NCI-H1092 treated with DMSO at 0.1 percent for 48 hours (cell line): ENCODE data around the gene PIWIL1.

Experiments used
- DNase-seq: peaks from one replicate; lab custom pipeline; 2025; lab: John Stamatoyannopoulos, UW

The PIWIL1 gene

DNA sequence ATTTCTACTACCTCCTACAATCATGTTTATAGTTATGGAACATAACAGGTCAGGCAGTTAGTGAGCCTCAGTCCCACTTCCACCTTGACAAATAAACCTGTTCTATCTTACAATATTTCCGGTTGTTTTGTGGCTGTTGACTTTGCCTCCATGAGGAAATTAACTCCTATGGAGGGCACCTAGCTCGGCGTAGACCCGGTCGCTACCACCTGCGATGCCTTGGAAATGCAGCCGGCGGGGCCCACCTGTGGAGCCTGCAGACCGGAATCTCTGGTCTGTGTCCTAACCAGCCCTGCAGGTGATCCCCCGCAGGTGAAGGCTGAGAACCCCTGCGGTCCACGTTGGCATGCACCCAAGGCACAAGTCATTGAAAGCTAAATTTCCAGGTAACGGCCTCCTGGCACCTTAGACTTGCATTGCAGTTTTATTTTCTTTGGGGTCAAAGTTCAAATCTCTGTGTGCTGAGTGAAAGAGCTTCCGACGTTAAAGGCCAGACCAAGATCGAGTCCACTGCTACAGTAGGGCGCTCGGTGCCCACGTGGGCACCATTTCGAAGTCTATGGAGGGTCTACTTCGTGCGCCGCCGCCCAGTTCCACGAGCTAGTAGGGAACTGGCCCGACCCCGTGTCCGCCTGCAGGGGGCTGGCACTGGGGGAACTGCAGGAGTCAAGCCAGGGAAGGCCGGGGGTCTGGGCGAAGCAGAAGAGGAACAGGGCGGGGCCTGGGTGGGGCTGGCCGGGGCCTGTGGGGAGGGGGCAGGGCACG lies 782 bp upstream of the PIWIL1 start:
- no peak for DNase-seq

DNA sequence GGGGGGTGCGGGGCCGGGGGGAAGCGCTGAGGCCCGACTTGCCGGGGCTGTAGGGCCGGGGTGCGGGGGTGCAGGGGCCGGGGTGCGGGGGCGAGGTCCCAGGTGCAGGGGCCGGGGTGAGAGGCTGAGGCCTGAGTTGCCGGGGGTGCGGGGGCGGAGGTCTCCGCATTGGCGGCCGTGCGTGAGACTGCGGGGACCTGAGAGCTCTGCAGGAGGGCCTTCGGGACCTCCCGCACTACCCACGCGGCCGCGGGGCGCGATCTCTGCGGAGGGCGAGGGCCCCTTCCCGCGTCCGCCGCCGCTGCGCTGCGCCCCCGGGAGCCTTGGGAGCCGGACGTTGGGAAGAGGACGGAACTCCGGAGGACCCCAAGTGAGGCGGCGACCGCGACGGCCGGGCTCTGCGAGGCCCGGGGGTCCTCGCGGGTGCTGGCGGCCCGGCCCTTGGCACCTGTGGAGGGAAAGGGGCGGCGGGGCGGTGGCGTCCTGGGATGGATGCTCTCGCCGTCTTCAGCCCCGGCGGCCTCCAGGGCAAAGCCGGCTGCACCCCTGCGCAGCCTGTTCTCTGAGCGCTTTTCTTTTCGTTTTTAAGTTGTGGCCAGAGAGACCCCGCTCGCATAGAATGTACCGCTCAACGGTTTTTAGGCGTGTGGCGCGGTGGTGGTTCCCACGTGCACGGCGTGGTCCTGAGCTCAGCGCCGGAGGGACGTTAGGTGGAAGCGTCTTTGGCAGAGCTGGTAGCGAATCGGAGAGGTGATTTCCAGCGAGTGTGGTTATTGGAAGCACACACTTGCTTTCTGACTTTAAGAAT lies 1.3 kb downstream of the PIWIL1 start:
- no peak for DNase-seq

DNA sequence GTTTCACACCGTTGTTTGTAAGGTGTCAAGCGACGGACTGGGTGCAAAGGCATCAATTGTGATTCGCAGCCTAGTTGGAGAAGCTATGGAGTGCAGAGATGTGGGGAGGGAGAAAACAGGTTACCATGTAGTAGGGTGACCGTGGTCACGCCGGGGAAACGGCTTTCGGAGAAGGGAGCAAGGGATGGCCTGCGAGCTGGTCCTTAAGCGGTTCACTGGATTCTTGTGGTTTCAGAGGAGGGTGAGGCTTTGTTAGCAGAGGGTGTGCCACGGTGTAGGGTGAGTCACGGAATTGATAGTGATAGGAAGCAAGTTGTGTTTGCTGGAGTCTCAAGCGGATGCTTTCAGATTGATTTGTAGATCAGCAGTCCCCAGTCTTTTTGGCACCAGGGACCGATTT lies 2.3 kb downstream of the PIWIL1 start:
- no peak for DNase-seq

DNA sequence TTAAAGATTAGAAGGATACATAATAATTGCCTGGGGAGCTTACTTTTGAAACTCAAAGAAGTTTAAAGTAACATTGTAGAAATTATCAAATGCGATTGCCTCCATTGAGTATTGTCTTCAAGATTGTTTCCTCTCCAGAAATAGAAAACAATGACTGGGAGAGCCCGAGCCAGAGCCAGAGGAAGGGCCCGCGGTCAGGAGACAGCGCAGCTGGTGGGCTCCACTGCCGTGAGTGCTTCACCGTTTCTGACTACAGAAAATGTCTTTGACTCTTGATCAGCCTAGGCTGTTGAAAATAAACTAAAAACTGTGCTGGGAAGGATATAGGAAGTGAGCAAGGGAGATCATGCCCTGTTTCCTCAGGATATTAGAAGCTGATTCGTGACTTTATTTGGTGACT lies 4.8 kb downstream of the PIWIL1 start:
- DNase-seq, result no peak

DNA sequence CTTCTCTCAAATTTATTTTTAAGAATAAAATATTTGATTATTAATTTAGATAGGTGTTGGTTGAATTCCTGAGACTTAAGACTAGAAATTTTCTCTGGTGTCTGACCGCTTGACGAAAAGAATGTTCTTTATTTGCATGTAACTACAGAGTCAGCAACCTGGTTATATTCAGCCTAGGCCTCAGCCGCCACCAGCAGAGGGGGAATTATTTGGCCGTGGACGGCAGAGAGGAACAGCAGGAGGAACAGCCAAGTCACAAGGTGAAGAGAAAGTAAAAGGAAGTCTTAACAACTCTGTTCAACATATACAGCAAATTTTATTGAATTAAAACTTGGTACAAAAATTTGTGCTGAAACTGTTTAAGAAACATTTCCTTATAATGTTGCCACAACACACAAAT lies 5.2 kb downstream of the PIWIL1 start:
- DNase-seq, result no peak

DNA sequence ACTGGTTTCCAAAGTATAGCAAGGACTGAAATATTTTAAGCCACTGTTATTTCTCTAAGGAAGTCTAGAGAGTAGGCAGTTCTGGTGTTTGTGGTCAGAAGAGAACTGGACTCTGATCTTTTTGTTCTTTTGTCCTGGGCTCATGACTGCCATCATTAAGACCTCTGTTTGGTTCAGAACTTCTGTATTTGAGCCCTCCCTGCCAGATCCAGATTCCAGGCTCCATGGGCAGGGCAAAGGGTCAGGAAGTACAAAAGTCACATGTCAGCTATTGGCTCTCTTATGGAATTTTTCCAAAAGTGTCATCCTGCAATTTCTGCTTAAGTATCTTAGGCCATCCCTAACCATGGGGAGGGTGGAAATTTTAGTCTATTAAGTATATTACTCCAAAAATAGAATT lies 6.8 kb downstream of the PIWIL1 start:
- no peak for DNase-seq

DNA sequence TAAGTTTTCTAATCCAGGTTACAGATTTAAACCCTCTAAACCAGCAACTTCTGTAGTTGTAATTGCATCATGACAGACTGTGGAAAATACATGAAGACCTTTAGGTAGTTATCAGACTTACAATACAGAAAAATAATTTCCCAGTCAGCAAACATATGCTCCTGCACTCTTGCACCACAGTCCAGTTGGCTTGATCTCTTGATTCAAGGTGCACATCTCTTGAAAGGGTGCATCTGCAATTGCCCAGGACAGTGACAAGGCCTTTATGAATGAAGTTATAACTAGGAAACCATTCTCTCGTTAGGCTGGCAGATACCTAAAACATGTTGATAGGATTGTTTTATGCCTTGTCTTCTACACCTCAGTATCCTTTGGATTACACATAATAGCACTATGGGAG lies 7.6 kb downstream of the PIWIL1 start:
- no peak for DNase-seq

DNA sequence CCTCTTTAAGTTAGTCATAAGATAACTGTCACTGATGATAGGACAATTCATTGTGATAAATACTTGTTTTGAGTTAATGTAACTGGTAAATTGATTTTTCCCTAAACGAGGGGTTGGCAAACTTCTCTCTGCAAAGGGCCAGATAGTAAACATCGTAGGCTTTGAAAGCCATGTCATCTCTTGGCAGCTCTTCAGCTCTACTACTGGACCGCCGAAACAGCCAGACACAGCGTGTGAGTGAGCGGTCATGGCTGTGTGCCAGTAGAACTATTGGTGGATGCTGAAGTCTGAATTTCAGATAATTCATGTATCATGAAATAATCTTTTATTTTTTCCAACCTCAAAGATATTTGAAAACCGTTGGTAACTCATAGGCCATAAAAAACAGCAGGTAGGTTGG lies 9.9 kb downstream of the PIWIL1 start:
- peak; percentile 57 for DNase-seq

DNA sequence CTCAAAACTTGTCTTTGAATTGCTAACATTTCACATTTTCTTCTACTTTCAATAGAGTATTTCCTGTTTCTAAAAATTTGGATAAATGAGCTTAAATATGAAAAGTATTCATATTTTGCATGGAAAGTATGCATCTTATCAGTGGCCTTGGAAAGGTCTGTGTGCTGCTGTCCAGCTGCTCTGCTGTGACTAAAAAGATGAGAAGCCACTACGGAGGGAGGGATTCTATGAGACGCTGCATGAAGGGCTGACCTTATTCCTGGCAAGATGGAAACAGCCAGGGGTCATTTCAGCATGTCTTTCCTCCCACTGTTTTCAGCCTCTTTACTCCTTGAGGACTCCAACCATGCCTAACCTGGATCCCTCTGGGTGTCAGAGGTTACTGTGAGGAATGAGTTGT lies 13.0 kb downstream of the PIWIL1 start:
- no peak for DNase-seq

DNA sequence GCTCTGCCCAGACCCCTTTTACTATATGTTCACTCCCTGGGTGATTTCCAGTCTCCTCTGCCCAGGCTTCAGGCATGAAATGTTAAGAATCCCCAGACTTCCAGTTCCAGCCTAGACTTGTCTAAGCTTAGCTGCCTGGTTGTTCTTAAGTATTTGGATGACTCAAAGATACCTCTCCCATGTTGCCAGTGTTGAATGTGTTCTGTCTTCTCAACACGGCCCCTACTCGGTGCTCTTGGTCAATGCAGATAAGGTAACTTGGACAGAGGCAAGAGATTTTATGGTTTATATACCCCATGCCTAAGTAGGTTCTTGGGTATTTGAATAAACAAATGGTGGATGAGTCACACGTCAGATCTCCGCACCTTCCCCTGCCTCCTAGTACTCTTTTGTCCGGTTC lies 13.6 kb downstream of the PIWIL1 start:
- no peak for DNase-seq

DNA sequence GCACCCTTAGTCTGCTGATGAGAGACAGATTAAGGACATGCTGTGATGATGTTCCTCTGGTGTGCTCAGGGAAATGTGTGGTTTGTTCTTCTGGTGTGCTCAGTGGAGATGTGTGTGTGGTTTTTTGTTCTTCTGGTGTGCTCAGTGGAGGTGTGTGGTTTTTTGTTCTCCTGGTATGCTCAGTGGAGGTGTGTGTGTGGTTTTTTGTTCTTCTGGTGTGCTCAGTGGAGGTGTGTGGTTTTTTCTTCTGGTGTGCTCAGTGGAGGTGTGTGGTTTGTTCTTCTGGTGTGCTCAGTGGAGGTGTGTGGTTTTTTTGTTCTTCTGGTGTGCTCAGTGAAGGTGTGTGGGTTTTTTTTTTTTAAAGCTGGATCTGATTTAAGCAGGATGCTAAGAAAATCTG lies 15.4 kb downstream of the PIWIL1 start:
- no peak for DNase-seq

DNA sequence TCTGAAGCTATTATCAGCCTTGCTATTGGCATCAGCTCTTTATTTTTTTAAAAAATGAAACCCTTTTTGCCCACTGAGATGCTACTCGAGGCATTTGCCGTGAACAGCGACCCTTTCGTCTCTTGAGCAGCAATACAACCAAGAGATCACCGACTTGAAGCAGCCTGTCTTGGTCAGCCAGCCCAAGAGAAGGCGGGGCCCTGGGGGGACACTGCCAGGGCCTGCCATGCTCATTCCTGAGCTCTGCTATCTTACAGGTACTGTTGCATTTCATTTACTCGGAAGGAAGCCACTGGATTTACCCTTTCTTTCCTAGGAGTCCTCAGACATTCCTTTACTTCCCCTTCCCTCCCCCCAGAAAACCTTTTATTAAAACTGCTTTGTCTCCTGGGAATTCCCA lies 16.7 kb downstream of the PIWIL1 start:
- DNase-seq, result no peak

DNA sequence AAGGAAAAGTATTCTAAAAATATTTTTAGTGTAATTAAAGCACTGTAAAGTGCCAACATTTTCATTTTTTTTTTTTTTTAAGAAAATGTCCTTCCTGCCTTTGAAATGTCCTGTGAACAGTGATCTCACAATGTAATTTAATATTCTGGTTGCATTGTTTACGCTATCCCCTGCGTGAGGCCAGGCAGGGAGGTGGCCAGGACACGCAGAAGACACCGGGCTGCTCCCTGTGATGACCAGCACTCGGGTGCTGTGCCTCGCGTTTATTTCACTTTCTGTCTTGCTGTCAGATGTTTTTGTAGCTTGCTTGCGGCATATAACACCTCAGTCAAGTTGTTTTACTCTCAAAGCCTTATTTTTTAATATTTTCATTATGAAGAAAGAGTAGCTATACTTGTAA lies 18.5 kb downstream of the PIWIL1 start:
- no peak for DNase-seq

DNA sequence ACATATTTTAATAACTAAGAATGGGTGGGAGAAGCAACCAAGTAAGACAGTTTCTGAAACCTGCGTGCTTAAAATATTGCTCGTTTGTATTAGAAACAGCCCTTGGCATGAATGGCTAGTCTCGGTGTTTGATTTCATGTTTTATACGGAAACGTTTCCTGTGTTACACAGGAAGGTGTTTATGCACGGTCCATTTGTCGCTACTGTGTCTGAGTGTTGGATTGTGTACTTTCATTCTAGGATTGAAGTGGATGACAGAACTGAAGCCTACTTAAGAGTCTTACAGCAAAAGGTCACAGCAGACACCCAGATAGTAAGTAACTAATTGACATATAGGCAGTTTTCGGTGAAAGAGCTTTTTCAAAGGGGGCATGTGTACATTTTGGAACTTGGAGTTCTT lies 19.6 kb downstream of the PIWIL1 start:
- DNase-seq, result peak; percentile 36

DNA sequence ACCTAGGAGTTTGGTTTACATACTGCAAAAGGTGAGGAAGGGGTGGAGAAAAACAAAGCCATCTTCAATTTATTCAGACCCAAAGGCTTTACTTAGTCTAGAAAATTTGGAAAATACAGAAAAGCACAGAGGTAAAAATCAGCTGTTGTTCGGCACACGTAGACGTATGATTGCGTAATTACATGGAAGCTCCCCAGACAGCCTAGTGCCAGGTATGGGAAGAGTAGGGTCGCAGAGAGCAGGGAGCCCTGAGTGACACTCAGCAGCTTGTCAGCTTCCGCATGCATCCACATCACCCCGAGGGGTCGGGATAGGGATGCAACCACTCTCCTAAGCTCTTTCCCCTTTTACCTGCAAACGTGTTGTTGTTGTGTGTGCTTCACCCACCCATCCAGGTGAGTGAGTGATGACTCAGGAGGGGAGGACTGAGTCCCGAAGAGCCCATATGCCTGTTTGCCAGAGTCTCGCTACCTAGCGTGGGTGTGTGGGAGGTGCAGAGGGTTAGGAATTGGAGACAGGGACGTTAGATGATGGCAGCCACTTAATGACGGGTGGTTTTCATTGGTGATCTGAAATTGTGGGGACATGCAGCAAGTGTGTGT lies 20.1 kb downstream of the PIWIL1 start:
- DNase-seq, result no peak

DNA sequence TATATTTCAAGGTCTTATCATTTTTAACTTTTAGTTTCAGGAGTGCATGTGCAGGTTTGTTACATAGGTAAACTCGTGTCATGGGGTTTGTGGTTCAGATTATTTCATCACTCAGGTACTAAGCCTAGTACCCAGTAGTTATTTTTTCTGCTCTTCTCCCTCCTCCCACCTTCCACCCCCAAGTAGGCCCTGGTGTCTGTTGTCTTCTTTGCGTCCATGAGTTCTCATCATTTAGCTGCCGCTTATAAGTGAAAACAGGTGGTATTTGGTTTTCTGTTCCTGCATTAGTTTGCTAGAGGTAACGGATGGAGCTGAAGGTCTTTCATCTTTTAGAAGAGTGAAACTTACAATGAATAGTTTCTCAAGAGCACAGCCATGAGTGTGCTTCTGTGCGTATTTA lies 24.4 kb downstream of the PIWIL1 start:
- DNase-seq, result no peak

DNA sequence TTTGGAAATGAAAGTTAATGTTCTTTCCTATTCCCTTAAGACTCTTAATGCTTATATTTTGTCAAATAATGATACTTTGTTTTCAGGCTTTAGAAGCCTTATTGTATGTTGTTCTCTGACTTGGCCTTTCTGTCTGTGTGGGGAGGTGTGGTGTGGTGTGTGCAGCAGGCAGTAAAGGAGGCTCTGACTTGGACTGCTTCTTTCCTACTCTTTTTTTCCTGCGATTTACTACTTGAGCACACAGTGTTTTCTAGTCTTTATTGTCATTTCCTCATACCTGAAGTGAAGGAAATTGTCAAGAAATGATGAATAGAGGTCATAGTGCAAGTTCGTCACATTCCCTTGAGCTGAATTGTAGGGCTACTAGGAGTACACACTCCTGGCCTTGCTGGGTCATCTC lies 26.9 kb downstream of the PIWIL1 start:
- no peak for DNase-seq

DNA sequence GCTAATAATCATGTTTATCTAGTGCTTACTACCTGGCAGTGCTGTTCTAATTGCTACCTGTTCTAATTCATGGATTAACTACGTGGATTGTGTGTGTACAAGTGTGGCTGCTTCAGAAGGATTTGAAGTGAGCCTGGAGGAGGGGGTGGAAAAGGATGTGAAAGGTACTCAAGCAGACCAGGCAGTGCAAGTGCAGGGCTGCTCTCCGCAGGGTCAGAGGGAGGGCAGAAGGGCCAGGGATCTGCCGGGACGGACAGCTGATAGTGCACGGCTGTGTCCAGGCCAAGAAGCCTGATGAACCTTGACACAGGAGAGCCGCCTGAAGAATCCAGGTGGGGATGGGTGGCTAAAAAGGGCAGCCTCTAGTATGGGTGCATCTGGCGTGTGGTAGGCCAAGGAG lies 28.5 kb downstream of the PIWIL1 start:
- no peak for DNase-seq

DNA sequence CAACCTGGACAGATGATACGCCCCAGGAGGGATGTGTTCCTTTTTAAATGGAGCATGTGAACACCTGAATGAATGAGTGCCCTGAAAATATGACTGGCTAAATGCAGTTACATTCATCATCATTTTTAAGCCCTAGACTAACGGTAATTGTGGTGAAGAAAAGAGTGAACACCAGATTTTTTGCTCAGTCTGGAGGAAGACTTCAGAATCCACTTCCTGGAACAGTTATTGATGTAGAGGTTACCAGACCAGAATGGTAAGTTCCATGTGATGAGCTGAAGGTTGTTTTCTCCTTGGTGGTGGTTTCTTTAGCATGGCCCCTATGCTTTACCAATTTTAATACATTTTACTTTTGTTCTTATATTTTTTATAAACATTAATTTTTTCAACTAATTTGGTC lies 29.3 kb downstream of the PIWIL1 start:
- DNase-seq, result no peak

DNA sequence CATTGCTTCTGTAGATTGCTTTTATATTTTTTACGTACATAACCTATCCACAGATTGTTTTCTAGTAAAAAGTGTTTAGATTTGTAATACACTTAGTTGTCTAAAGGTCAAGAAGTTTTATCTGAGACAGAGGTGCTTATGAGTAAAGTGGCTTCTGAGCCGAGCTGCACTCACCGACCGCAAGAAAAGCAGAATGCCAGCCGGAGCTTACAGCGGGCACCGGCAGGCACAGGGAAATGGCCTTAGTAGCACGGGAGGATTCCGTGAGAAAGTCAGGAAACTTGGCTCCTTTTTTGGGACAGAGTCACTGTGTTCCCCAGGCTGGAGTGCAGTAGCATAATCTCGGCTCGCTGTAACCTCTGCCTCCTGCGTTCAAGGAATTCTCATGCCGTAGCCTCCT lies 29.8 kb downstream of the PIWIL1 start:
- DNase-seq, result no peak

DNA sequence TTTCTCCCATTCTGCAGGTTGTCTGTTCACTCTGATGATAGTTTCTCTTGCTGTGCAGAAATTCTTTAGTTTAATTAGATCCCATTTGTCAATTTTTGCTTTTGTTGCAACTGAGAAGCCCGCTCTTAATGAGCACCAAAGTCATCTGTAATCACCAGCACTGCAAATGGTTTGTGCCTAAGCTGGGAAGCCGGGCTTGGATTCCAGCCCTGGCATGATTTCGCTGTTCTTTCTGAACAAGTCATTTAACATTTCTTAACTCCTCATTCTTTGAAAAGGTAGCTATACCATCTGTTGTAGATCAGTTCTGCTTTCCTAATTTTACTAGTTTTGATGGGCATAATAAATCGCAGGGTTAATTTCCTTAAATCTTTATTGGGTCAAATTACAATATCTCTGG lies 32.1 kb downstream of the PIWIL1 start:
- DNase-seq, result no peak

DNA sequence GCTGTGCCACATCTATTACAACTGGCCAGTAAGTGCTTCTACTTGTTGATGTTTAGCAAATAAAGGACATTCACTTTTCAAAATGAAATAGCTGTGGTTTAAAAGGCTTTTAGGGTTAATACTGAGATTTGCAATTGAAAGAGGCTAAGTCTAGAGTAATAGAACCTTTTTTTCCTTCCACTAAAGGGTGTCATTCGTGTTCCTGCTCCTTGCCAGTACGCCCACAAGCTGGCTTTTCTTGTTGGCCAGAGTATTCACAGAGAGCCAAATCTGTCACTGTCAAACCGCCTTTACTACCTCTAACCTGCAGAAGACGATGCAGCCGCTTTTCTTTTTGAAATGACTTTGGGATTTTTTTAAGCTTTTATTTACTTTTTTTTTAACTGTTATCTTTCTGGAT lies 33.6 kb downstream of the PIWIL1 start:
- no peak for DNase-seq

DNA sequence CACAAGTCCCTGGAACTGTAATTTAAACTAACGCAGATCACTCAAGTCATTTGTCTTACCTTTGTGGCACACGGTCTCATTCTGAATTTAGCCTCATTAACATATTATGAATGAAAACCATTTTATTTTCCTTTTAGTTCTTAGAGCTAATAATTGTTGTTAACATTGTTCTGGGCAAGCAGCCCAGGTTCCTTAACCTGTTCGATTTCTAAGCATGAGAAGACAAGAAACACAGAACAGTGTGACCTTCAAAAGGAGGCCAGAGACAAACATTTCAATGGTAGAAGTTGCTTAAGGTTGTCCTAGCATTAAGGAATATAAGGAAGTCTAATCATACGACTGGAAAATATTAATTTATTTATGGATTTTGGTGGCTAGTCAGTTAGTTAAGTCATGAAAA lies 35.2 kb downstream of the PIWIL1 start:
- DNase-seq, result no peak
